Peyer's patch (tissue), 4 donors: ENCODE data around the gene CUBN. TPM values are rescaled to one million over a fixed set of nuclear protein-coding genes. Genes with fewer than 3 reads are reported as not detected.

Experiments
- DNase-seq, 3 donors: peaks; one replicate each; pipeline ENCODE4 v3.0.0-alpha.2; 2017 to 2019
- H3K27ac ChIP-seq, 4 donors: fragments of 200-600 bp; sonication (generic); one replicate each; pipeline ENCODE4 v1.5.1; 2016 to 2019
- H3K27me3 ChIP-seq, 2 donors: fragments of 200-600 bp; sonication (generic); one replicate each; pipeline ENCODE4 v1.5.1; 2019
- H3K36me3 ChIP-seq, 3 donors: fragments of 200-600 bp; sonication (generic); one replicate each; pipeline ENCODE4 v1.5.1; 2016 to 2019
- H3K4me1 ChIP-seq, 4 donors: fragments of 200-600 bp; sonication (generic); one replicate each; pipeline ENCODE4 v1.5.1; 2016 to 2019
- H3K4me3 ChIP-seq, 4 donors: fragments of 200-600 bp; sonication (generic); 1 replicate in 3 of 4; 2 replicates in 1 of 4; pipeline ENCODE4 v1.5.1; 2016 to 2019; ENCODE audit warnings: mild to moderate bottlenecking in 1 of 4
- H3K9me3 ChIP-seq, 4 donors: fragments of 200-600 bp; sonication (generic); one replicate each; pipeline ENCODE4 v1.5.1; 2016 to 2019; ENCODE audit warnings: mild to moderate bottlenecking in 1 of 4
- POLR2A ChIP-seq, 2 donors: fragments of 450-650 bp; IDR thresholded peaks; one replicate each; pipeline ENCODE4 v1.5.1; 2017; ENCODE audit warnings: antibody characterized with exemption in 2 of 2, mild to moderate bottlenecking in 2 of 2, moderate library complexity in 2 of 2
- total RNA-seq, 4 donors: library from RNA; depleted of rRNA; stranded (reverse); fragments of >200 nt; gene quantifications; one replicate each; pipeline ENCODE4 v1.1.0, GENCODE V29; 2016
- TF ChIP-seq, protein P1 (sequence below), 6 experiments: fragments of 450-650 bp in 4 of 6; fragments of 200-600 bp in 2 of 6; sonication (generic) in 1 of 6; IDR thresholded peaks; one replicate each; pipeline ENCODE4 v1.5.1; 2017 to 2019; ENCODE audit warnings: antibody characterized with exemption in 6 of 6, mild to moderate bottlenecking in 3 of 6, moderate library complexity in 1 of 6

CUBN gene
- total RNA-seq, 4 donors from 2014 or later: 2.5 to 329 (median 126) TPM

DNA sequence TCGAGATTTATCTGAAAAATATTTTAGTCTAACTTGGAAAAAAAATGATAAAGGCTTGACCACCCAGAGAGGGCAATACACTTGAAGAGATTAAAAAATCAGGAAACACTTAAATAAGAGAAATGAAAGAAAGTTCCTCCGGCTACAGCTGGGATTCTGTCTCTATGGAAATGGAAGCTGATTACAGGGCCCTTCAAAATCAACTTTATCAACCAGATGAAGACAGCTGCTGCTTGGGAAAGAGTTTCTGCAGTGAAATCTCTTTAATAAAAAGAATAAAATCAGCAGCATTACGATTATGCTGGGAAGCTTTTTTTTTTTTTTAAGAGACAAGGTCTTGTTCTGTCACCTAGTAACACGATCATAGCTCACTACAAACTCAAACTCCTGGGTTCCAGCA lies 316.9 kb downstream of the CUBN start:
- no peak overlapping the region for H3K27ac ChIP-seq
- H3K4me1 ChIP-seq: peaks cover 0 to 9% (median 3%) of the 10 kb centered on the region in 4 donors
- TF ChIP-seq, protein P1, sequence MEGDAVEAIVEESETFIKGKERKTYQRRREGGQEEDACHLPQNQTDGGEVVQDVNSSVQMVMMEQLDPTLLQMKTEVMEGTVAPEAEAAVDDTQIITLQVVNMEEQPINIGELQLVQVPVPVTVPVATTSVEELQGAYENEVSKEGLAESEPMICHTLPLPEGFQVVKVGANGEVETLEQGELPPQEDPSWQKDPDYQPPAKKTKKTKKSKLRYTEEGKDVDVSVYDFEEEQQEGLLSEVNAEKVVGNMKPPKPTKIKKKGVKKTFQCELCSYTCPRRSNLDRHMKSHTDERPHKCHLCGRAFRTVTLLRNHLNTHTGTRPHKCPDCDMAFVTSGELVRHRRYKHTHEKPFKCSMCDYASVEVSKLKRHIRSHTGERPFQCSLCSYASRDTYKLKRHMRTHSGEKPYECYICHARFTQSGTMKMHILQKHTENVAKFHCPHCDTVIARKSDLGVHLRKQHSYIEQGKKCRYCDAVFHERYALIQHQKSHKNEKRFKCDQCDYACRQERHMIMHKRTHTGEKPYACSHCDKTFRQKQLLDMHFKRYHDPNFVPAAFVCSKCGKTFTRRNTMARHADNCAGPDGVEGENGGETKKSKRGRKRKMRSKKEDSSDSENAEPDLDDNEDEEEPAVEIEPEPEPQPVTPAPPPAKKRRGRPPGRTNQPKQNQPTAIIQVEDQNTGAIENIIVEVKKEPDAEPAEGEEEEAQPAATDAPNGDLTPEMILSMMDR (IDR thresholded peaks at IDR 0.05): no peak
- no peak for TF ChIP-seq POLR2A (IDR thresholded peaks at IDR 0.05)
- no peaks in the 10 kb centered on the region for H3K36me3 ChIP-seq
- H3K27me3 ChIP-seq: no peaks in the 10 kb centered on the region
- no peaks in the 10 kb centered on the region for H3K9me3 ChIP-seq
- DNase-seq: no peak
- H3K4me3 ChIP-seq: no peak overlapping the region

DNA sequence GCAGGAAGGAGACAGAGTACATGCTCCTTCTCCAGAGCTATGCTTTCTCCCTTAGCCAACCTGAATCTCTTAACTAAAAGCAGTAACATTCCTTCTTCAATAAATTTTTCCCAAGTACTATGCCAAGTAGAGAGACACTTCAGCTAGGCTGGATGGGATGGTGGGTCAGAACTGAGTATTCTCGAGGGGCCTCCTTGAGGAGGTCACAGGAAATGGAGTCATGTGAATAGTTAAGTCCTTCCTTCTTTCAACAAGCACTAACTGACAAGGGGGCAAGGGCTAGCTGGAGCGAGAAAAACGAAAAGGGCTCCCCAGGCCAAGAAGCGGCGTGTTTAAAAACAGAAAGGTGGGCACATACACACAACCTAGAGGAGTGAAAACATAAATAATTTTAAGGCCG lies 317.8 kb downstream of the CUBN start:
- Histone ChIP-seq H3K4me1 (peaks cover 0 to 9% (median 3%) of the 10 kb centered on the region in 4 donors), H3K4me3 (no peak overlapping the region), H3K27me3 (no peaks in the 10 kb centered on the region), H3K27ac (no peak overlapping the region), H3K9me3 (no peaks in the 10 kb centered on the region), H3K36me3 (no peaks in the 10 kb centered on the region)
- TF ChIP-seq POLR2A (IDR thresholded peaks at IDR 0.05): no peak
- TF ChIP-seq, protein P1 (IDR thresholded peaks at IDR 0.05): no peak
- DNase-seq: no peak

DNA sequence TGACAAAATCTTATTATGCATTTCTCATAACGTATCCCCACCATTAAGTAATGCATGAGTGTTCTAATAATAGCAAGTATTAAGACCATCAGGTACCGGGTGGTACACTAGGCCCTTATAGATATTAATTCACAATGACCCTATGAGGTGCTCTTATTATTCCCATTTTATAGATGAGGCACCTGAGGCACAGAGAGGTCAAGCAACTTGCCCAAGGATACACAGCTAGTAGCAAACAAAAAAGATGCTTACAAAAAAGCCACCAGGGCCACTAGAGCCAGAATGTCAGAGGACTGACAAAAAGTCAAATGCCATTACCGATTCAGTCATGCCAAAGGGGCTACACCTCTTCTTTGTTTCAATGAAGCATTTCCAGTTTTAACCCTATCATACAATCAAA lies 318.3 kb downstream of the CUBN start:
- Histone ChIP-seq H3K27ac (no peak overlapping the region), H3K36me3 (no peaks in the 10 kb centered on the region), H3K9me3 (no peaks in the 10 kb centered on the region), H3K4me3 (no peak overlapping the region), H3K27me3 (no peaks in the 10 kb centered on the region), H3K4me1 (peaks cover 0 to 5% (median 1%) of the 10 kb centered on the region in 4 donors)
- no peak for DNase-seq
- TF ChIP-seq POLR2A (IDR thresholded peaks at IDR 0.05): no peak
- TF ChIP-seq, protein P1 (IDR thresholded peaks at IDR 0.05): no peak

DNA sequence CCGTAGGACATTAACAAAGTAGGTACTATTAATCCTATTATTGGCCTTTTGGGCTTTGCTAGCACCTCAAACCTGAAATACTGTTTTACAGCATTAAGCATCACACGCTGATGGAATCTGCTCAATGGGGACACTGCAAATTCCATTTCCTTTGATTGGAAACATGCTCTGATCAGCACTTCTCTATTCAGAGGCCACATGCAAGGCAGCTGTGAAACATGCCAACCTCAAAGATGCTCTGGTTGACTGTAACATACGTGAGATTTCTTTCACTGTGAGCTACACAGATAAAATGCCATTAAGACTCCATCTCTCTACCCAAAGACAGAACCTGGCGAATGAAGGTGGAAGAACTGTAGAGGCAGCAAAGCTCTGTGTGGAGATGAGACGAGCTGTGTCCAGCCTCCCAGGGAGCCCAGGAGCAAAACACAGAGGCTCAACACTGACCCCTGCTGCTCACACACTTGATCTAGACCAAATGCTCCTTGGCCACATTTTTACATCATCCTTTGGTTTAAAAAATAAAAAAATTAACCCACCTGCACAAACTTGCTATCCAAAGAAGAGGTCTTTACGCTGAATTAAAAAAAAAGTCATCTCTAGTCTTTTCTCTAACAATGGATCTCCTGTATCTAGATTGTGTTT lies 320.4 kb downstream of the CUBN start:
- Histone ChIP-seq H3K4me3 (no peak overlapping the region), H3K36me3 (no peaks in the 10 kb centered on the region), H3K9me3 (no peaks in the 10 kb centered on the region), H3K27ac (no peak overlapping the region), H3K4me1 (no peaks in the 10 kb centered on the region), H3K27me3 (no peaks in the 10 kb centered on the region)
- DNase-seq: peak in 2 of 3 donors; percentile 60 to 64
- TF ChIP-seq POLR2A (IDR thresholded peaks at IDR 0.05): no peak
- TF ChIP-seq, protein P1 (IDR thresholded peaks at IDR 0.05): peak in 4 of 6 experiments; percentile 42 to 55 (median 46)

DNA sequence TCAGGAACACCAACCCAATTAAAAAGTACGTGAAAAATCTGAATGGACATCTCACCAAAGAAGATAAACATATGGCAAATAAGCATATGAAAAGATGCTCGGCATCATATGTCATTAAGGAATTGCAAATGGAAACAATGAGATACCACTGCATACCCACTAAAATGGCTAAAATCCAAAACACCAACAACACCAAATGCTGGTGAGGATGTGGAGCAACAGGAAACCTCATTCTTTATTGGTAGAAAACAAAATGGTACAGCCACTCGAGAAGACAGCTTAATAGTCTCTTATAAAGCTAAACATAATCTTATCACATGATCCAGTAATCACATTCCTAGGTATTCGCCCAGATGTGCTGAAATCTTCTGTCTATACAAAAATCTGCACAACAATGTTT lies 325.5 kb downstream of the CUBN start:
- Histone ChIP-seq H3K4me1 (no peaks in the 10 kb centered on the region), H3K27me3 (no peaks in the 10 kb centered on the region), H3K4me3 (no peak overlapping the region), H3K27ac (no peak overlapping the region), H3K36me3 (no peaks in the 10 kb centered on the region), H3K9me3 (no peaks in the 10 kb centered on the region)
- TF ChIP-seq POLR2A (IDR thresholded peaks at IDR 0.05): no peak
- TF ChIP-seq, protein P1 (IDR thresholded peaks at IDR 0.05): no peak
- no peak for DNase-seq
